Stimulated activated CD8-positive, alpha-beta memory T cell treated with anti-CD3 and anti-CD28 coated beads, Interleukin-7, amount 100 ng/mL, for 24 hours (primary cell): Measurements from ENCODE around the gene PDE11A.

Experiments
- DNase-seq: peaks from one replicate; pipeline ENCODE4 v3.0.0-alpha.2; 2020; ENCODE audit warnings: low read depth

PDE11A gene

GRCh38 chr2:177692783-177693269 is 379.8 kb downstream of the PDE11A start:
- DNase-seq, result no peak

- DNase-seq, result no peak
Observed at GRCh38 chr2:177692042-177692782, 380.4 kb downstream of the PDE11A start.

GRCh38 chr2:177691177-177691576 is 381.4 kb downstream of the PDE11A start:
- no peak for DNase-seq

- DNase-seq, result no peak
Observed at GRCh38 chr2:177689623-177690022, 383.0 kb downstream of the PDE11A start.

- no peak for DNase-seq
Observed at GRCh38 chr2:177688844-177689243, 383.7 kb downstream of the PDE11A start.

GRCh38 chr2:177683661-177684069 is 388.9 kb downstream of the PDE11A start:
- DNase-seq, result no peak

GRCh38 chr2:177682836-177683660 is 389.5 kb downstream of the PDE11A start:
- no peak for DNase-seq

GRCh38 chr2:177682006-177682405 is 390.6 kb downstream of the PDE11A start:
- no peak for DNase-seq

GRCh38 chr2:177680866-177681712 is 391.5 kb downstream of the PDE11A start:
- DNase-seq, result no peak

- no peak for DNase-seq
Observed at GRCh38 chr2:177679611-177680605, 392.7 kb downstream of the PDE11A start.

GRCh38 chr2:177678939-177679338 is 393.6 kb downstream of the PDE11A start:
- DNase-seq, result no peak

GRCh38 chr2:177676636-177677035 is 395.9 kb downstream of the PDE11A start:
- DNase-seq, result no peak

- DNase-seq, result no peak
Observed at GRCh38 chr2:177675825-177676224, 396.8 kb downstream of the PDE11A start.

- no peak for DNase-seq
Observed at GRCh38 chr2:177675350-177675821, 397.2 kb downstream of the PDE11A start.

GRCh38 chr2:177673602-177674595 is 398.7 kb downstream of the PDE11A start:
- no peak for DNase-seq

GRCh38 chr2:177671662-177672061 is 400.9 kb downstream of the PDE11A start:
- no peak for DNase-seq

- no peak for DNase-seq
Observed at GRCh38 chr2:177670791-177671535, 401.6 kb downstream of the PDE11A start.

GRCh38 chr2:177669625-177670330 is 402.8 kb downstream of the PDE11A start:
- DNase-seq, result no peak
